Retina (tissue), 1 donor: ENCODE data around the gene TMTC2.
A peak's percentile ranks its signal among the peaks of the same experiment; 100 is the strongest.

Experiments
- DNase-seq: peaks from one replicate; pipeline ENCODE4 v3.0.0-alpha.2; 2016

TMTC2 gene

GRCh38 chr12:82963956-82964355, 277.2 kb downstream of the TMTC2 start:
- DNase-seq = peak; percentile 34

GRCh38 chr12:82964446-82964845, 277.7 kb downstream of the TMTC2 start:
- DNase-seq = peak; percentile 26

- no peak for DNase-seq
Measured at GRCh38 chr12:82966001-82966559, 279.4 kb downstream of the TMTC2 start.

- DNase-seq = no peak
Measured at GRCh38 chr12:82968631-82969367, 282.1 kb downstream of the TMTC2 start.

GRCh38 chr12:82970614-82971013, 283.9 kb downstream of the TMTC2 start:
- DNase-seq = no peak

GRCh38 chr12:82971584-82971983, 284.9 kb downstream of the TMTC2 start:
- no peak for DNase-seq

GRCh38 chr12:82972624-82973023, 285.9 kb downstream of the TMTC2 start:
- no peak for DNase-seq

- no peak for DNase-seq
Measured at GRCh38 chr12:82973592-82973991, 286.9 kb downstream of the TMTC2 start.

- DNase-seq = no peak
Measured at GRCh38 chr12:82981150-82981549, 294.4 kb downstream of the TMTC2 start.

GRCh38 chr12:82994117-82994516, 307.4 kb downstream of the TMTC2 start:
- no peak for DNase-seq

GRCh38 chr12:82996168-82996812, 309.6 kb downstream of the TMTC2 start:
- DNase-seq = no peak

GRCh38 chr12:82998509-82998908, 311.8 kb downstream of the TMTC2 start:
- DNase-seq = no peak

- DNase-seq = no peak
Measured at GRCh38 chr12:83003026-83003425, 316.3 kb downstream of the TMTC2 start.

GRCh38 chr12:83005534-83006197, 319.0 kb downstream of the TMTC2 start:
- DNase-seq = no peak

GRCh38 chr12:83008703-83009102, 322.0 kb downstream of the TMTC2 start:
- DNase-seq = no peak

GRCh38 chr12:83010169-83010804, 323.6 kb downstream of the TMTC2 start:
- no peak for DNase-seq

GRCh38 chr12:83015390-83016217, 328.9 kb downstream of the TMTC2 start:
- DNase-seq = no peak

GRCh38 chr12:83016218-83016835, 329.6 kb downstream of the TMTC2 start:
- no peak for DNase-seq

- no peak for DNase-seq
Measured at GRCh38 chr12:83016991-83017390, 330.3 kb downstream of the TMTC2 start.

GRCh38 chr12:83018088-83018487, 331.4 kb downstream of the TMTC2 start:
- peak; percentile 22 for DNase-seq

- no peak for DNase-seq
Measured at GRCh38 chr12:83027021-83027723, 340.5 kb downstream of the TMTC2 start.
